Measurements from ENCODE around the gene CDH13. TPM values are rescaled to one million over a fixed set of nuclear protein-coding genes. Genes with fewer than 3 reads are reported as not detected.

Gene CDH13
- total RNA-seq, 1 experiment from 2014 or later: 49.3 TPM

DNA sequence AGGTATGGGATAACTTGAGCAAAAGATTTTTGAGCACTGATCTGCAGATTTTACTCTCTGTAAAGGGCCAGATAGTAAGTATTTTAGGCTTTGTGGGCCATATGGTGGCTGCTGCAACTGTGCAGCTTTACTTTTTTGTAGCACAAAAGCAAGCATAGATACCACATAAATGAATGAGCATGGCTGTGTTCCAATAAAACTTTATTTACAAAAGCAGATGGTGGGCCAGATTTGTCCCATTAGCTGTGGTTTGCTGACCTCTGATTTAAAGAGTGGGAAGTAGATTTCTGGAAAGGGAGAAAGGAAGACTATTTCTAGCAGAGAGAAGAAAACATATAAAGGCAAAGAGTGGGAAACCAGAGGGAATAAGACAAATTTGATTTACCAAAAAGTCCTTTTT, 882.5 kb downstream of the CDH13 start:
- Mint-ChIP-seq H3K9me3 (ENCODE audit: unreplicated experiment) (no peaks in the 10 kb centered on the region), H3K36me3 (ENCODE audit: insufficient read depth, unreplicated experiment) (no peaks in the 10 kb centered on the region), H3K4me3 (ENCODE audit: unreplicated experiment) (no peak overlapping the region), H3K4me1 (ENCODE audit: insufficient read depth, unreplicated experiment) (peaks cover 7% of the 10 kb centered on the region), H3K27ac (ENCODE audit: low read depth, unreplicated experiment) (no peak overlapping the region), H3K27me3 (ENCODE audit: insufficient read depth, unreplicated experiment) (no peaks in the 10 kb centered on the region)
- BruUV-seq (replicated peaks): no TSS peak
- CTCF ChIA-PET: interaction anchor here (0.7 kb wide), 1 partner anchor 431 kb away, joined by 3 read pairs; no protein-coding TSS in a partner anchor
- TF ChIP-seq, protein P1, sequence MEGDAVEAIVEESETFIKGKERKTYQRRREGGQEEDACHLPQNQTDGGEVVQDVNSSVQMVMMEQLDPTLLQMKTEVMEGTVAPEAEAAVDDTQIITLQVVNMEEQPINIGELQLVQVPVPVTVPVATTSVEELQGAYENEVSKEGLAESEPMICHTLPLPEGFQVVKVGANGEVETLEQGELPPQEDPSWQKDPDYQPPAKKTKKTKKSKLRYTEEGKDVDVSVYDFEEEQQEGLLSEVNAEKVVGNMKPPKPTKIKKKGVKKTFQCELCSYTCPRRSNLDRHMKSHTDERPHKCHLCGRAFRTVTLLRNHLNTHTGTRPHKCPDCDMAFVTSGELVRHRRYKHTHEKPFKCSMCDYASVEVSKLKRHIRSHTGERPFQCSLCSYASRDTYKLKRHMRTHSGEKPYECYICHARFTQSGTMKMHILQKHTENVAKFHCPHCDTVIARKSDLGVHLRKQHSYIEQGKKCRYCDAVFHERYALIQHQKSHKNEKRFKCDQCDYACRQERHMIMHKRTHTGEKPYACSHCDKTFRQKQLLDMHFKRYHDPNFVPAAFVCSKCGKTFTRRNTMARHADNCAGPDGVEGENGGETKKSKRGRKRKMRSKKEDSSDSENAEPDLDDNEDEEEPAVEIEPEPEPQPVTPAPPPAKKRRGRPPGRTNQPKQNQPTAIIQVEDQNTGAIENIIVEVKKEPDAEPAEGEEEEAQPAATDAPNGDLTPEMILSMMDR (IDR thresholded peaks at IDR 0.05; ENCODE audit: unreplicated experiment): no peak
- no peak for DNase-seq (ENCODE audit: unreplicated experiment)
- POLR2A ChIA-PET: no interaction called here
- intact Hi-C loops (cut with micrococcal nuclease): no loop called here

DNA sequence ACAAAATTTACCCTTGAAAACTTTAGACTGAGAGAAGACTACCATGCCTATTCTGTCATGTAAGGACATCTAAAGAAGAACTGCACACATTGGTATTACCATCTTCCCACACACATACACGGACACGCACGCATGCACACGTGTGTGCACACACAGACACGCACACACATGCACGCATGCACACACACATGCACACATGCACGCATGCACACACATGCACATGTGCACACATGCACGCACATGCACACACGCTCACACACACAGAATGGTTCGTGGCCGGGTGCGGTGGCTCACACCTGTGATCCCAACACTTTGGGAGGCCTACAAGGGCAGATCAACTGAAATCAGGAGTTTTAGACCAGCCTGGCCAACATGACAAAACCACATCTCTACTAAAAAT, 884.1 kb downstream of the CDH13 start:
- no peak overlapping the region for H3K27ac Mint-ChIP-seq (ENCODE audit: low read depth, unreplicated experiment)
- TF ChIP-seq, protein P1 (IDR thresholded peaks at IDR 0.05; ENCODE audit: unreplicated experiment): no peak
- no peaks in the 10 kb centered on the region for H3K36me3 Mint-ChIP-seq (ENCODE audit: insufficient read depth, unreplicated experiment)
- no peak for DNase-seq (ENCODE audit: unreplicated experiment)
- H3K9me3 Mint-ChIP-seq (ENCODE audit: unreplicated experiment): no peaks in the 10 kb centered on the region
- no peaks in the 10 kb centered on the region for H3K27me3 Mint-ChIP-seq (ENCODE audit: insufficient read depth, unreplicated experiment)
- ChIA-PET CTCF (no interaction called here), POLR2A (no interaction called here)
- intact Hi-C loops (cut with micrococcal nuclease): no loop called here
- no peak overlapping the region for H3K4me3 Mint-ChIP-seq (ENCODE audit: unreplicated experiment)
- no TSS peak for BruUV-seq (replicated peaks)
- H3K4me1 Mint-ChIP-seq (ENCODE audit: insufficient read depth, unreplicated experiment): peaks cover 7% of the 10 kb centered on the region

DNA sequence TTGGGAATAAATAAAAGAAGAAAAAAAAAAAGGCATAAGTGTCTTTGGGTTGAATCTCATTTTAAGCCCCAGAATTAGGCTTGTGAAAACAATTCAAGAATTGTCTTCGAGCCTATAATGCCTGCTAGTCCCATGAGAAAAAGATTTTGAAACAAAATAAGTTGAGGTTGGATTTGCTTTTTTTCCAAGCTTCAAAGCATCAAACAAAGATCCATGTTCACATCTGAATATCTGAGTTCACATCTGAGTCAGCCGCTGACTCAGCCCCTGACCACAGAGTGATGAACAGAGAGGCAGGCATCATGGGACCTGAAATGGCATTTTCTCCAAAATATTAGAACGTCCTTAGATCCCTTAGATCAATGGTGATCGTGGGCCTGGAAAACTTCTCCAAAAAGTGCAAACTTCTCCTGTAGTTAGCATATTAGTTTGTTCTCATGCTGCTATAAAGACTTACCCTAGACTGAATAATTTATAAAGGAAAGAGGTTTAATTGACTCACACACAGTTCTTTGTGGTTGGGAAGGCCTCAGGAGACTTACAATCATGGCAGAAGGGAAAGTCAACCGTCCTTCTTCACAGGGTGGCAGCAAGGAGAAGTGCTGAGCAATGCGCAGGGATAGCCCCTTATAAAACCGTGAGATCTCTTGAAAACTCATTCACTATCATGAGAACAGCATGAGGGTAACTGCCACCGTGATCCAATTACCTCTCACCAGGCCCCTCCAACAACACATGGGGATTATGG, 886.4 kb downstream of the CDH13 start:
- peak; percentile 67 for DNase-seq (ENCODE audit: unreplicated experiment)
- no peak overlapping the region for H3K27ac Mint-ChIP-seq (ENCODE audit: low read depth, unreplicated experiment)
- no peak overlapping the region for H3K4me3 Mint-ChIP-seq (ENCODE audit: unreplicated experiment)

DNA sequence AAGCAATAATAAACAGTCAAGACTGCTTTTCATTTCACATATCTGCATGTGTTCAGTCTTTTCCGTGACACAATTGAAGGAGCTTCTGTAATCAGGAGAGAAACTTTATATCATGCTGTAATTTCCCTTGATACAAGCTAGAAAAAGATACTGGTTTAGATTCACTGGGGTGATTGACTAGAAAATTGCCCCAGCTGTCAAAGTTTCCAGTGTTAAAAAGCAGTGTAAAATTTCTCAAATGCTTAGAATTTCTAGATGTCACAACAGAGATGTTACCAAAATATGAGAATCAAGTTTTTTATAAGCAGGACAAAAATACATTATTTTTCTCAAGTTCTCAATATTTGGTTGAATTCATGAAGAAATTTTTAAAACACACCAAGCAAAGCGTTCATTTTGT, 888.6 kb downstream of the CDH13 start:
- H3K9me3 Mint-ChIP-seq (ENCODE audit: unreplicated experiment): peaks cover 11% of the 10 kb centered on the region
- ChIA-PET CTCF (interaction anchor here (0.6 kb wide), 1 partner anchor 1438 kb away, joined by 3 read pairs; no protein-coding TSS in a partner anchor), POLR2A (no interaction called here)
- H3K27me3 Mint-ChIP-seq (ENCODE audit: insufficient read depth, unreplicated experiment): no peaks in the 10 kb centered on the region
- BruUV-seq (replicated peaks): no TSS peak
- H3K36me3 Mint-ChIP-seq (ENCODE audit: insufficient read depth, unreplicated experiment): no peaks in the 10 kb centered on the region
- intact Hi-C loops (cut with micrococcal nuclease): no loop called here
- TF ChIP-seq, protein P1 (IDR thresholded peaks at IDR 0.05; ENCODE audit: unreplicated experiment): no peak
- no peak overlapping the region for H3K4me3 Mint-ChIP-seq (ENCODE audit: unreplicated experiment)
- DNase-seq (ENCODE audit: unreplicated experiment): no peak
- H3K4me1 Mint-ChIP-seq (ENCODE audit: insufficient read depth, unreplicated experiment): peaks cover 7% of the 10 kb centered on the region
- H3K27ac Mint-ChIP-seq (ENCODE audit: low read depth, unreplicated experiment): no peak overlapping the region

More for the DNA sequence above, 886.4 kb downstream of the CDH13 start:
- TF ChIP-seq, protein P1 (IDR thresholded peaks at IDR 0.05; ENCODE audit: unreplicated experiment): no peak
- Mint-ChIP-seq H3K27me3 (ENCODE audit: insufficient read depth, unreplicated experiment) (no peaks in the 10 kb centered on the region), H3K4me1 (ENCODE audit: insufficient read depth, unreplicated experiment) (peaks cover 7% of the 10 kb centered on the region), H3K36me3 (ENCODE audit: insufficient read depth, unreplicated experiment) (no peaks in the 10 kb centered on the region), H3K9me3 (ENCODE audit: unreplicated experiment) (no peaks in the 10 kb centered on the region)
- intact Hi-C loops (cut with micrococcal nuclease): no loop called here
- BruUV-seq (replicated peaks): no TSS peak
- ChIA-PET POLR2A (no interaction called here), CTCF (no interaction called here)

Data from MCF 10A (cell line).